KMS-11 (cell line): ENCODE data around the gene PNLIPRP1.

Experiments
- H2AFZ ChIP-seq: fragments of 200-600 bp; sonication (generic); 2 replicates; pipeline ENCODE4 v1.6.1; 2016; ENCODE audit warnings: antibody characterized with exemption, mixed run types, low read depth
- H3K27ac ChIP-seq: fragments of 200-600 bp; sonication (generic); 2 replicates; pipeline ENCODE4 v1.6.1; 2016; ENCODE audit warnings: mild to moderate bottlenecking, mixed run types
- H3K27me3 ChIP-seq: fragments of 200-600 bp; sonication (generic); 2 replicates; pipeline ENCODE4 v1.6.1; 2017; ENCODE audit warnings: mild to moderate bottlenecking, low read depth, mixed run types, moderate library complexity; ENCODE audit not compliant: insufficient read depth
- H3K36me3 ChIP-seq: fragments of 200-600 bp; sonication (generic); 2 replicates; pipeline ENCODE4 v1.6.1; 2017; ENCODE audit warnings: mild to moderate bottlenecking, mixed run types; ENCODE audit not compliant: insufficient read depth
- H3K4me1 ChIP-seq: fragments of 200-600 bp; sonication (generic); 2 replicates; pipeline ENCODE4 v1.6.1; 2016; ENCODE audit warnings: mild to moderate bottlenecking, low read depth, mixed run types; ENCODE audit not compliant: poor library complexity, severe bottlenecking
- H3K4me2 ChIP-seq: fragments of 200-600 bp; sonication (generic); 2 replicates; pipeline ENCODE4 v1.7.0; 2016; ENCODE audit warnings: mild to moderate bottlenecking, mixed run types
- H3K4me3 ChIP-seq: fragments of 200-600 bp; sonication (generic); IDR thresholded peaks from 2 replicates; pipeline ENCODE4 v1.6.1; 2017; ENCODE audit warnings: low read depth, low read length, mixed read lengths; ENCODE audit not compliant: insufficient read depth
- H3K79me2 ChIP-seq: fragments of 200-600 bp; sonication (generic); 2 replicates; pipeline ENCODE4 v1.6.1; 2016; ENCODE audit warnings: low read depth, mixed run types; ENCODE audit not compliant: insufficient read depth
- H3K9ac ChIP-seq: fragments of 200-600 bp; sonication (generic); 2 replicates; pipeline ENCODE4 v1.6.1; 2016; ENCODE audit warnings: mild to moderate bottlenecking, mixed run types
- H4K20me1 ChIP-seq: fragments of 200-600 bp; sonication (generic); 2 replicates; pipeline ENCODE4 v1.6.1; 2016; ENCODE audit warnings: mild to moderate bottlenecking, mixed run types; ENCODE audit not compliant: insufficient read depth
- CTCF ChIP-seq: fragments of 200-600 bp; sonication (generic); conservative IDR thresholded peaks from 2 replicates; pipeline ENCODE4 v1.6.1; 2017; ENCODE audit warnings: low read depth, mild to moderate bottlenecking, antibody characterized with exemption, low read length, moderate library complexity, mixed read lengths

Gene PNLIPRP1

GRCh38 chr10:116607336-116607735 lies 16.6 kb downstream of the PNLIPRP1 start:
- Histone ChIP-seq H3K27me3 (no peaks in the 10 kb centered on the region), H3K27ac (no peak overlapping the region), H4K20me1 (no peaks in the 10 kb centered on the region), H3K4me2 (no peak overlapping the region), H2AFZ (no peak overlapping the region), H3K4me3 (no peak overlapping the region), H3K36me3 (no peaks in the 10 kb centered on the region), H3K79me2 (no peaks in the 10 kb centered on the region), H3K9ac (no peak overlapping the region), H3K4me1 (no peaks in the 10 kb centered on the region)
- no peak for TF ChIP-seq CTCF

- no peak for TF ChIP-seq CTCF
- H3K4me2 ChIP-seq: no peak overlapping the region
Measured at GRCh38 chr10:116608686-116609594, 18.2 kb downstream of the PNLIPRP1 start.

GRCh38 chr10:116610443-116611152 lies 19.8 kb downstream of the PNLIPRP1 start:
- no peak for TF ChIP-seq CTCF
- no peaks in the 10 kb centered on the region for H3K79me2 ChIP-seq
- H3K27ac ChIP-seq: no peak overlapping the region
- no peak overlapping the region for H2AFZ ChIP-seq
- no peaks in the 10 kb centered on the region for H3K36me3 ChIP-seq
- no peak overlapping the region for H3K4me2 ChIP-seq
- no peak overlapping the region for H3K9ac ChIP-seq
- no peaks in the 10 kb centered on the region for H3K4me1 ChIP-seq
- H3K4me3 ChIP-seq: no peak overlapping the region
- no peaks in the 10 kb centered on the region for H3K27me3 ChIP-seq
- H4K20me1 ChIP-seq: no peaks in the 10 kb centered on the region

More at GRCh38 chr10:116608686-116609594, 18.2 kb downstream of the PNLIPRP1 start:
- H3K4me3 ChIP-seq: no peak overlapping the region
- peak overlapping the region; percentile 44; the same call in 1 of the 2 replicates for H2AFZ ChIP-seq
- no peak overlapping the region for H3K9ac ChIP-seq
- H3K4me1 ChIP-seq: no peaks in the 10 kb centered on the region
- H3K36me3 ChIP-seq: no peaks in the 10 kb centered on the region
- no peaks in the 10 kb centered on the region for H3K27me3 ChIP-seq
- no peaks in the 10 kb centered on the region for H3K79me2 ChIP-seq
- H3K27ac ChIP-seq: no peak overlapping the region
- H4K20me1 ChIP-seq: no peaks in the 10 kb centered on the region

- no peaks in the 10 kb centered on the region for H4K20me1 ChIP-seq
- H2AFZ ChIP-seq: no peak overlapping the region
- no peaks in the 10 kb centered on the region for H3K79me2 ChIP-seq
- H3K27ac ChIP-seq: no peak overlapping the region
- no peak for TF ChIP-seq CTCF
- no peak overlapping the region for H3K4me2 ChIP-seq
- no peak overlapping the region for H3K9ac ChIP-seq
- H3K36me3 ChIP-seq: no peaks in the 10 kb centered on the region
- no peaks in the 10 kb centered on the region for H3K4me1 ChIP-seq
- H3K4me3 ChIP-seq: no peak overlapping the region
- H3K27me3 ChIP-seq: no peaks in the 10 kb centered on the region
Measured at GRCh38 chr10:116611153-116611545, 20.4 kb downstream of the PNLIPRP1 start.
